Trophoblast cell (in vitro differentiated cells and primary cell): ENCODE measurements around the gene DNAH1.

ENCODE experiments used
- DNase-seq, 2 donors: peaks; one replicate each; pipeline ENCODE4 v3.0.0-alpha.2; 2016
- H2AFZ ChIP-seq: 2 replicates; pipeline ENCODE4 v1.6.1; 2013; ENCODE audit warnings: low read length, moderate library complexity, mild to moderate bottlenecking; ENCODE audit not compliant: insufficient read depth, poor library complexity
- H2AK5ac ChIP-seq: 2 replicates; pipeline ENCODE4 v1.6.1; 2013; ENCODE audit warnings: mild to moderate bottlenecking, low read length
- H2BK120ac ChIP-seq: 2 replicates; pipeline ENCODE4 v1.6.1; 2013; ENCODE audit warnings: low read length, mild to moderate bottlenecking, moderate library complexity; ENCODE audit not compliant: insufficient read depth, poor library complexity
- H2BK12ac ChIP-seq: 2 replicates; pipeline ENCODE4 v1.6.1; 2013; ENCODE audit warnings: mild to moderate bottlenecking, low read length, moderate library complexity
- H2BK5ac ChIP-seq: 2 replicates; pipeline ENCODE4 v1.6.1; 2013; ENCODE audit warnings: low read length, low read depth, moderate library complexity, mild to moderate bottlenecking; ENCODE audit not compliant: poor library complexity
- H3K14ac ChIP-seq: 2 replicates; pipeline ENCODE4 v1.6.1; 2013; ENCODE audit warnings: mild to moderate bottlenecking, low read length
- H3K18ac ChIP-seq: 2 replicates; pipeline ENCODE4 v1.6.1; 2013; ENCODE audit warnings: mild to moderate bottlenecking, low read length
- H3K23ac ChIP-seq: 2 replicates; pipeline ENCODE4 v1.6.1; 2013; ENCODE audit warnings: low read length
- H3K27ac ChIP-seq: 2 replicates; pipeline ENCODE4 v1.5.1; 2013; ENCODE audit warnings: low read depth, mild to moderate bottlenecking, inconsistent platforms, low read length, moderate library complexity
- H3K27me3 ChIP-seq: 2 replicates; pipeline ENCODE4 v1.6.1; 2013; ENCODE audit warnings: inconsistent platforms, mild to moderate bottlenecking, low read length, moderate library complexity; ENCODE audit not compliant: insufficient read depth
- H3K36me3 ChIP-seq, 2 experiments: 1 replicate in 1 of 2; 2 replicates in 1 of 2; pipeline ENCODE4 v1.6.1; 2013; ENCODE audit warnings: low read length in 2 of 2, mild to moderate bottlenecking in 2 of 2, moderate library complexity in 1 of 2; ENCODE audit not compliant: insufficient read depth in 2 of 2, control insufficient read depth in 1 of 2
- H3K4ac ChIP-seq: 2 replicates; pipeline ENCODE4 v1.6.1; 2013; ENCODE audit warnings: low read depth, mild to moderate bottlenecking, low read length, moderate library complexity
- H3K4me1 ChIP-seq, 2 experiments: 1 replicate in 1 of 2; 2 replicates in 1 of 2; pipeline ENCODE4 v1.6.1; 2013; ENCODE audit warnings: low read length in 2 of 2, mild to moderate bottlenecking in 2 of 2, moderate library complexity in 1 of 2; ENCODE audit not compliant: insufficient read depth in 2 of 2, control insufficient read depth in 1 of 2
- H3K4me2 ChIP-seq: 2 replicates; pipeline ENCODE4 v1.6.1; 2013; ENCODE audit warnings: inconsistent platforms, mild to moderate bottlenecking, low read length, moderate library complexity
- H3K4me3 ChIP-seq: 2 replicates; pipeline ENCODE4 v1.5.1; 2013; ENCODE audit warnings: mild to moderate bottlenecking, low read depth, low read length, inconsistent platforms
- H3K79me1 ChIP-seq: one replicate; pipeline ENCODE4 v1.6.1; 2013; ENCODE audit warnings: low read length
- H3K79me2 ChIP-seq: 2 replicates; pipeline ENCODE4 v1.6.1; 2013; ENCODE audit warnings: low read length, mild to moderate bottlenecking; ENCODE audit not compliant: control insufficient read depth, insufficient read depth, poor library complexity
- H3K9ac ChIP-seq: 2 replicates; pipeline ENCODE4 v1.6.1; 2013; ENCODE audit warnings: mild to moderate bottlenecking, low read length
- H3K9me3 ChIP-seq: 2 replicates; pipeline ENCODE4 v1.6.1; 2013; ENCODE audit warnings: low read depth, mild to moderate bottlenecking, control low read depth, inconsistent platforms, low read length; ENCODE audit not compliant: insufficient read depth
- H4K12ac ChIP-seq: 2 replicates; pipeline ENCODE4 v1.6.1; 2013; ENCODE audit warnings: low read depth, mild to moderate bottlenecking, low read length, moderate library complexity
- H4K8ac ChIP-seq: 2 replicates; pipeline ENCODE4 v1.6.1; 2013; ENCODE audit warnings: low read depth, mild to moderate bottlenecking, low read length, moderate library complexity
- H4K91ac ChIP-seq: one replicate; pipeline ENCODE4 v1.6.1; 2013; ENCODE audit warnings: low read depth, mild to moderate bottlenecking, low read length, moderate library complexity
- WGBS: extraction: QIAGEN DNeasy Blood & Tissue Kit; methylation state at CpG from one replicate; pipeline ENCODE4 v1.1.7; 2013; ENCODE audit warnings: missing lambda C conversion rate; ENCODE audit not compliant: insufficient read length, insufficient coverage; ENCODE audit errors: extremely low coverage; 5-methylcytosine and 5-hydroxymethylcytosine counted together

The DNAH1 gene

GRCh38 chr3:52388348-52388821 lies 72.3 kb downstream of the DNAH1 start:
- Histone ChIP-seq H3K4me3 (no peak overlapping the region), H2AK5ac (no peak overlapping the region), H2BK5ac (no peak overlapping the region), H3K4ac (no peak overlapping the region), H3K23ac (no peak overlapping the region), H3K27ac (no peak overlapping the region), H2BK12ac (no peak overlapping the region), H3K14ac (no peak overlapping the region), H4K8ac (no peak overlapping the region), H3K9me3 (peaks cover 8% of the 10 kb centered on the region), H3K4me2 (no peak overlapping the region), H2BK120ac (no peak overlapping the region), H3K4me1 (no peaks in the 10 kb centered on the region), H3K9ac (no peak overlapping the region), H3K18ac (no peak overlapping the region), H3K27me3 (no peaks in the 10 kb centered on the region), H2AFZ (no peak overlapping the region), H3K79me2 (no peaks in the 10 kb centered on the region), H3K79me1 (no peaks in the 10 kb centered on the region), H4K91ac (no peak overlapping the region), H3K36me3 (no peaks in the 10 kb centered on the region), H4K12ac (no peak overlapping the region)
- no CpG with 5 or more reads among the region's 18 CpGs for WGBS
- DNase-seq = no peak

- Histone ChIP-seq H2BK12ac (no peak overlapping the region), H3K4me2 (no peak overlapping the region), H3K79me2 (no peaks in the 10 kb centered on the region), H4K8ac (no peak overlapping the region), H3K14ac (no peak overlapping the region), H3K4ac (no peak overlapping the region), H3K4me3 (no peak overlapping the region), H3K23ac (no peak overlapping the region), H3K18ac (no peak overlapping the region), H4K12ac (no peak overlapping the region), H3K27ac (no peak overlapping the region), H3K79me1 (no peaks in the 10 kb centered on the region), H3K9me3 (peaks cover 6% of the 10 kb centered on the region), H2AFZ (no peak overlapping the region), H3K4me1 (no peaks in the 10 kb centered on the region), H3K36me3 (no peaks in the 10 kb centered on the region), H4K91ac (no peak overlapping the region), H3K27me3 (no peaks in the 10 kb centered on the region), H2BK5ac (no peak overlapping the region), H2AK5ac (no peak overlapping the region), H2BK120ac (no peak overlapping the region), H3K9ac (no peak overlapping the region)
- DNase-seq = no peak
- WGBS = no CpG with 5 or more reads among the region's 9 CpGs
Measured at GRCh38 chr3:52388933-52389332, 72.8 kb downstream of the DNAH1 start.

GRCh38 chr3:52391096-52391495 lies 75.0 kb downstream of the DNAH1 start:
- Histone ChIP-seq H4K12ac (no peak overlapping the region), H2BK120ac (no peak overlapping the region), H3K27ac (no peak overlapping the region), H3K4me2 (no peak overlapping the region), H2BK5ac (no peak overlapping the region), H3K9ac (no peak overlapping the region), H4K8ac (no peak overlapping the region), H3K79me2 (no peaks in the 10 kb centered on the region), H4K91ac (no peak overlapping the region), H3K18ac (no peak overlapping the region), H3K9me3 (peaks cover 6% of the 10 kb centered on the region), H3K23ac (no peak overlapping the region), H3K36me3 (no peaks in the 10 kb centered on the region), H3K79me1 (no peaks in the 10 kb centered on the region), H3K14ac (no peak overlapping the region), H2BK12ac (no peak overlapping the region), H2AK5ac (no peak overlapping the region), H3K4me1 (no peaks in the 10 kb centered on the region), H3K4me3 (no peak overlapping the region), H2AFZ (no peak overlapping the region), H3K4ac (no peak overlapping the region), H3K27me3 (no peaks in the 10 kb centered on the region)
- no peak for DNase-seq
- no CpG with 5 or more reads among the region's 12 CpGs for WGBS

GRCh38 chr3:52392216-52392930 lies 76.3 kb downstream of the DNAH1 start:
- H2AK5ac ChIP-seq = no peak overlapping the region
- H2AFZ ChIP-seq = no peak overlapping the region
- H3K18ac ChIP-seq = no peak overlapping the region
- H3K23ac ChIP-seq = no peak overlapping the region
- WGBS = no CpG with 5 or more reads among the region's 16 CpGs
- no peak overlapping the region for H3K4ac ChIP-seq
- H2BK5ac ChIP-seq = no peak overlapping the region
- H3K36me3 ChIP-seq = no peaks in the 10 kb centered on the region
- H3K27ac ChIP-seq = no peak overlapping the region
- DNase-seq = no peak
- H3K79me2 ChIP-seq = no peaks in the 10 kb centered on the region
- no peak overlapping the region for H2BK120ac ChIP-seq
- no peak overlapping the region for H3K4me3 ChIP-seq
- no peaks in the 10 kb centered on the region for H3K79me1 ChIP-seq
- H2BK12ac ChIP-seq = no peak overlapping the region
- no peak overlapping the region for H4K8ac ChIP-seq
- H4K12ac ChIP-seq = no peak overlapping the region
- H3K4me2 ChIP-seq = no peak overlapping the region
- H3K4me1 ChIP-seq = no peaks in the 10 kb centered on the region
- H4K91ac ChIP-seq = no peak overlapping the region
- no peak overlapping the region for H3K14ac ChIP-seq
- H3K9me3 ChIP-seq = peaks cover 6% of the 10 kb centered on the region
- H3K27me3 ChIP-seq = no peaks in the 10 kb centered on the region
- H3K9ac ChIP-seq = no peak overlapping the region
